ENCODE data around the gene SDK1. TPM values are rescaled to one million over a fixed set of nuclear protein-coding genes. Genes with fewer than 3 reads are reported as not detected.

SDK1 gene
- total RNA-seq, 4 donors from 2014 or later, result 3.7 to 80.9 (median 13.1) TPM

DNA sequence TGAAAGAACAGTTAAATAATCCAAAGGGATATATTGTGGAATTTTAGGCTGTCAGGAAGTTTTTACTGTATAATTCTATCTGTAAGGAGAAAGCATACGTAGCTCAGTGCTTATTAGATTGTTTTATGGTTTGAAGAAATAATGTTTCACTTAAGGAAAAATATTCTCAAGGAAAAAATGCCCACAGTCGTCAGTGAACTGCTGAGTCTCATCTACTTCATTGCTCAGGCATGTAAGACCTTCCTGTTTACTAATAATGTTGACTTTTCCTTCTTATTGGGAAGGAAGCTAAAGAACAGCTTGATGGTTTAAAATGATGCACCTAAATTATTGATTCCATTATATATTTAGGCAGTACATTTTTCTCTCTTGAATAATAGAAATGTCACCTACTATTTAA lies 304.2 kb downstream of the SDK1 start:
- no peaks in the 10 kb centered on the region for H3K27me3 ChIP-seq
- H3K9me3 ChIP-seq, result no peaks in the 10 kb centered on the region
- DNase-seq, result no peak
- H3K4me1 ChIP-seq, result no peaks in the 10 kb centered on the region
- H3K36me3 ChIP-seq, result no peaks in the 10 kb centered on the region
- TF ChIP-seq, protein P1, sequence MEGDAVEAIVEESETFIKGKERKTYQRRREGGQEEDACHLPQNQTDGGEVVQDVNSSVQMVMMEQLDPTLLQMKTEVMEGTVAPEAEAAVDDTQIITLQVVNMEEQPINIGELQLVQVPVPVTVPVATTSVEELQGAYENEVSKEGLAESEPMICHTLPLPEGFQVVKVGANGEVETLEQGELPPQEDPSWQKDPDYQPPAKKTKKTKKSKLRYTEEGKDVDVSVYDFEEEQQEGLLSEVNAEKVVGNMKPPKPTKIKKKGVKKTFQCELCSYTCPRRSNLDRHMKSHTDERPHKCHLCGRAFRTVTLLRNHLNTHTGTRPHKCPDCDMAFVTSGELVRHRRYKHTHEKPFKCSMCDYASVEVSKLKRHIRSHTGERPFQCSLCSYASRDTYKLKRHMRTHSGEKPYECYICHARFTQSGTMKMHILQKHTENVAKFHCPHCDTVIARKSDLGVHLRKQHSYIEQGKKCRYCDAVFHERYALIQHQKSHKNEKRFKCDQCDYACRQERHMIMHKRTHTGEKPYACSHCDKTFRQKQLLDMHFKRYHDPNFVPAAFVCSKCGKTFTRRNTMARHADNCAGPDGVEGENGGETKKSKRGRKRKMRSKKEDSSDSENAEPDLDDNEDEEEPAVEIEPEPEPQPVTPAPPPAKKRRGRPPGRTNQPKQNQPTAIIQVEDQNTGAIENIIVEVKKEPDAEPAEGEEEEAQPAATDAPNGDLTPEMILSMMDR (IDR thresholded peaks at IDR 0.05), result no peak
- no peak for TF ChIP-seq POLR2A (IDR thresholded peaks at IDR 0.05)
- no peak overlapping the region for H3K4me3 ChIP-seq
- H3K27ac ChIP-seq, result no peak overlapping the region

DNA sequence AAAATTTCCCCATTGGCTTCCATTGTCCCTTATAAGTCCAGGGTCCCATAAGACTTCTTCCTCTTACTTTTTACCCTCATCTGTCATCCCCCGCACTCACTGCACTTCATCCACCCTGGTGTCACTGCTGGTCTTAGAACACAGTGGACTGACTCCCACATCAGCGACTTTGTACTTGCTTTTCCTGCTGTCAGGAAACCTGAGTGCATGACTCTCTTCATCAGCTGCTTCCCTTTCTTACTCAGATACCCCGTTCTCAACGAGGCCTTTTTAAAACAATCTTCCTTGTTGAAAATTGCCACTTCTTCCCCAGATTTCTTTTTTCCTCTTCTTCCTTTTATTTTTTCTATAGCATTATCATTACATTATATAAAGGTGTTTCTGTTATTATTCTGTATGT lies 305.4 kb downstream of the SDK1 start:
- Histone ChIP-seq H3K27ac (no peak overlapping the region), H3K27me3 (no peaks in the 10 kb centered on the region), H3K4me1 (no peaks in the 10 kb centered on the region), H3K4me3 (no peak overlapping the region), H3K36me3 (no peaks in the 10 kb centered on the region), H3K9me3 (no peaks in the 10 kb centered on the region)
- no peak for TF ChIP-seq POLR2A (IDR thresholded peaks at IDR 0.05)
- TF ChIP-seq, protein P1 (IDR thresholded peaks at IDR 0.05), result no peak
- DNase-seq, result no peak

DNA sequence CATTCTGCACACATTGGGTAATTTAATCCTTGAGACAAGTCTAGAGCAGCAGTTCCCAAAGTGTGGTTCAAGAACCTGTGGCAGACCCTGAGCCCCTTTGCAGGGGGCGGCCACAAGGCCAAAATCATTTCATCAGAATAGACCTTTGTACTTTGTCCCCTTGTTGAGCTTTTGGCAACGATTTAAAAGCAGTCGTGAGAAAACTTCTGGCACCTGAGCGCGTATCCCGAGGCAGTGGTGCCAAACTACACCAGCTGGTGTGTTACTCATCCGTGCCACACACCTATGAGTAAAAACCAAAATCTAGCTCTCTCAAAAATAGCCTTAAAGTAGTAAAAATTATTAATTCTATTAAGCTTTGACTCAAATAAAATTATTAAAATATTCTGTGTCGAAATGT lies 306.8 kb downstream of the SDK1 start:
- H3K9me3 ChIP-seq, result no peaks in the 10 kb centered on the region
- H3K36me3 ChIP-seq, result no peaks in the 10 kb centered on the region
- H3K27ac ChIP-seq, result no peak overlapping the region
- H3K27me3 ChIP-seq, result no peaks in the 10 kb centered on the region
- no peak overlapping the region for H3K4me3 ChIP-seq
- TF ChIP-seq, protein P1 (IDR thresholded peaks at IDR 0.05), result no peak
- TF ChIP-seq POLR2A (IDR thresholded peaks at IDR 0.05), result no peak
- no peaks in the 10 kb centered on the region for H3K4me1 ChIP-seq
- no peak for DNase-seq

DNA sequence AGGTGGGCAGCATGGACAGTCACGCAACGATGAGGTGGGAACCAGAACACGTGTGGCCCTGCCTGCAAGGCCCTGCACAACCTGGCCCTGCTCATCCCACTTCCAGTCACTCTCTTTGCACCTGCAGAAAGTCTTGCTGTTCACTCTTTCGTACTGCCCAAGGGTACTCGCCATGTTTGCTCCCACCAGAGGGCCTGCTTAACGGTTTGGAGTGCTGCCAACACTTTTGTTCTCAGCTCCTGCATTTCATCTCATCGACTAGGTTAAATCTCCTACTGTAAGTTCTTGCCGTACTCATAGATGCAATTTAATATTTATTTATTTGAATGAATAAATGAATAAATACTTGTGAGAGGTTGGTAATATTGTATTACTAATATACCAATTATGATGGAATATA lies 315.3 kb downstream of the SDK1 start:
- H3K4me1 ChIP-seq, result no peaks in the 10 kb centered on the region
- DNase-seq, result no peak

DNA sequence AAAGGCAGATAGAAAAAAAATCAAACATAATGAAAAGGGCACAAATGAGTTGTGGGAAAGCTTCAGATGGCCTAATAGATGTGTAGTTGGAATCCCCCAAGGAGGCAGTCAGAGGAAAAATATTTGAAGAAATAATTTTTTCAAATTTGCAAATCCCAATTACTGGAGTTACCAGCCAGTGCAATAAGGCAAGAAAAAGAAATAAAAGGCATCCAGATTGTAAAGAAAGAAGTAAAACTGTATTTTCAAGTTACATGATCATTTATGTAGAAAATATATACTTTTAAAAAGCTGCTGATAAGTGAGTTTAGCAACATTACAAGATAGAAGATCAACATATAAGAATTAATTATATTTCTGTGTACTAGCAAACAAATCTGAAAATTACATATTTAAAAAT lies 329.0 kb downstream of the SDK1 start:
- Histone ChIP-seq H3K9me3 (peaks cover 0 to 2% (median 0%) of the 10 kb centered on the region in 4 donors), H3K4me1 (no peaks in the 10 kb centered on the region), H3K27me3 (no peaks in the 10 kb centered on the region), H3K36me3 (no peaks in the 10 kb centered on the region), H3K27ac (no peak overlapping the region), H3K4me3 (no peak overlapping the region)
- DNase-seq, result no peak
- TF ChIP-seq, protein P1 (IDR thresholded peaks at IDR 0.05), result no peak
- no peak for TF ChIP-seq POLR2A (IDR thresholded peaks at IDR 0.05)

More for the DNA sequence above, 315.3 kb downstream of the SDK1 start:
- no peaks in the 10 kb centered on the region for H3K27me3 ChIP-seq
- no peaks in the 10 kb centered on the region for H3K36me3 ChIP-seq
- H3K9me3 ChIP-seq, result no peaks in the 10 kb centered on the region
- no peak overlapping the region for H3K27ac ChIP-seq
- TF ChIP-seq, protein P1 (IDR thresholded peaks at IDR 0.05), result no peak
- no peak for TF ChIP-seq POLR2A (IDR thresholded peaks at IDR 0.05)
- H3K4me3 ChIP-seq, result no peak overlapping the region

DNA sequence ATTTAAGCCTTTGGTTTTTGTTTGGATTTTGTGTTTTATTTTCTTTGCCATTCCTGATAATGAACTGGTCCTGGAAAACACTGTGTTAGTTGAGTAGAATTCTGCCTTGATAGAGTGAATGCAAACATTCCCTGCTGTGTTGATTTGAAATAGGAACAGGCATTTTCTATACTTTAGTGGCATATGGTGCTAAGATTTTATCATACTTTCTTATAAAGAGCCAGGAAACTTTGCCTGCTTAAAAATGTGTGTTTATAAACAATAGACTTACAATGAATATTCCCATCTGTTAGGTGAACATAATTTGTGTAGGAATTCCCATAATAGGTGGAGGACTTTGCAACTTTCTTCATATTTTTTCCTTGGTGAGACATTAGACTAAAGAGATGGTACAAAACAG lies 333.3 kb downstream of the SDK1 start:
- TF ChIP-seq, protein P1 (IDR thresholded peaks at IDR 0.05), result no peak
- TF ChIP-seq POLR2A (IDR thresholded peaks at IDR 0.05), result no peak
- Histone ChIP-seq H3K27me3 (no peaks in the 10 kb centered on the region), H3K4me3 (no peak overlapping the region), H3K4me1 (no peaks in the 10 kb centered on the region), H3K9me3 (peaks cover 0 to 2% (median 0%) of the 10 kb centered on the region in 4 donors), H3K27ac (no peak overlapping the region), H3K36me3 (no peaks in the 10 kb centered on the region)
- DNase-seq, result no peak
